ENCODE measurements around the gene PTOV1.
A peak's percentile ranks its signal among the peaks of the same experiment; 100 is the strongest.

The PTOV1 gene

GRCh38 chr19:49848938-49849337 lies 2.0 kb upstream of the PTOV1 start:
- peaks cover 22% of the 10 kb centered on the region for H3K79me1 ChIP-seq (ENCODE audit: low read length)
- WGBS (ENCODE audit: extremely low coverage, insufficient coverage, low lambda C conversion rate): no CpG with 5 or more reads among the region's 3 CpGs
- DNase-seq: no peak
- H3K27me3 ChIP-seq (ENCODE audit: insufficient read depth, low read length, poor library complexity): no peaks in the 10 kb centered on the region
- H3K9ac ChIP-seq (ENCODE audit: low read length): no peak overlapping the region
- no peak overlapping the region for H2BK120ac ChIP-seq (ENCODE audit: low read depth, low read length)
- H2BK15ac ChIP-seq (replicated peaks; ENCODE audit: low read depth): no peak overlapping the region
- no peak overlapping the region for H3K4me3 ChIP-seq (ENCODE audit: low read length)
- no peak overlapping the region for H2BK5ac ChIP-seq (ENCODE audit: low read length)
- H4K5ac ChIP-seq (ENCODE audit: low read length): no peak overlapping the region
- peaks cover 21% of the 10 kb centered on the region for H3K79me2 ChIP-seq (ENCODE audit: control insufficient read depth, insufficient read depth, low read length)
- no peak overlapping the region for H3K27ac ChIP-seq (ENCODE audit: low read depth, low read length)
- H3K56ac ChIP-seq (ENCODE audit: low read length): no peak overlapping the region
- no peak overlapping the region for H4K8ac ChIP-seq (ENCODE audit: low read depth, low read length)
- H2AK5ac ChIP-seq (ENCODE audit: low read length): no peak overlapping the region
- no peak overlapping the region for H3K4ac ChIP-seq (ENCODE audit: low read depth, low read length)
- no peak overlapping the region for H3K4me2 ChIP-seq (ENCODE audit: low read length)
- H3K36me3 ChIP-seq (ENCODE audit: control insufficient read depth, insufficient read depth, low read length): peaks cover 5% of the 10 kb centered on the region
- H3K4me1 ChIP-seq (ENCODE audit: control insufficient read depth, low read depth, low read length): peaks cover 8% of the 10 kb centered on the region
- H3K18ac ChIP-seq (ENCODE audit: low read length): no peak overlapping the region
- H3K23ac ChIP-seq (ENCODE audit: low read length): no peak overlapping the region

GRCh38 chr19:49849433-49850220 lies 1.3 kb upstream of the PTOV1 start:
- DNase-seq: no peak
- H3K18ac ChIP-seq (ENCODE audit: low read length): no peak overlapping the region
- H3K4me1 ChIP-seq (ENCODE audit: control insufficient read depth, low read depth, low read length): peaks cover 8% of the 10 kb centered on the region
- H3K4ac ChIP-seq (ENCODE audit: low read depth, low read length): no peak overlapping the region
- no CpG with 5 or more reads among the region's 15 CpGs for WGBS (ENCODE audit: extremely low coverage, insufficient coverage, low lambda C conversion rate)
- no peak overlapping the region for H4K8ac ChIP-seq (ENCODE audit: low read depth, low read length)
- no peak overlapping the region for H3K23ac ChIP-seq (ENCODE audit: low read length)
- no peak overlapping the region for H2BK120ac ChIP-seq (ENCODE audit: low read depth, low read length)
- H3K4me3 ChIP-seq (ENCODE audit: low read length): peak overlapping the region; percentile 61
- H3K27ac ChIP-seq (ENCODE audit: low read depth, low read length): no peak overlapping the region
- peaks cover 23% of the 10 kb centered on the region for H3K79me2 ChIP-seq (ENCODE audit: control insufficient read depth, insufficient read depth, low read length)
- no peak overlapping the region for H4K5ac ChIP-seq (ENCODE audit: low read length)
- peak overlapping the region; percentile 88 for H3K56ac ChIP-seq (ENCODE audit: low read length)
- no peak overlapping the region for H2BK15ac ChIP-seq (replicated peaks; ENCODE audit: low read depth)
- peak overlapping the region; percentile 78 for H3K9ac ChIP-seq (ENCODE audit: low read length)
- H3K36me3 ChIP-seq (ENCODE audit: control insufficient read depth, insufficient read depth, low read length): peaks cover 5% of the 10 kb centered on the region
- H3K27me3 ChIP-seq (ENCODE audit: insufficient read depth, low read length, poor library complexity): no peaks in the 10 kb centered on the region
- no peak overlapping the region for H2BK5ac ChIP-seq (ENCODE audit: low read length)
- H3K4me2 ChIP-seq (ENCODE audit: low read length): peak overlapping the region; percentile 81
- no peak overlapping the region for H2AK5ac ChIP-seq (ENCODE audit: low read length)
- H3K79me1 ChIP-seq (ENCODE audit: low read length): peaks cover 23% of the 10 kb centered on the region

GRCh38 chr19:49850221-49850486 lies 805 bp upstream of the PTOV1 start:
- no peak overlapping the region for H3K4ac ChIP-seq (ENCODE audit: low read depth, low read length)
- no peak overlapping the region for H4K5ac ChIP-seq (ENCODE audit: low read length)
- peaks cover 5% of the 10 kb centered on the region for H3K36me3 ChIP-seq (ENCODE audit: control insufficient read depth, insufficient read depth, low read length)
- WGBS (ENCODE audit: extremely low coverage, insufficient coverage, low lambda C conversion rate): no CpG with 5 or more reads among the region's 12 CpGs
- peak overlapping the region; percentile 78 for H3K9ac ChIP-seq (ENCODE audit: low read length)
- no peaks in the 10 kb centered on the region for H3K27me3 ChIP-seq (ENCODE audit: insufficient read depth, low read length, poor library complexity)
- no peak overlapping the region for H2BK5ac ChIP-seq (ENCODE audit: low read length)
- no peak overlapping the region for H2BK120ac ChIP-seq (ENCODE audit: low read depth, low read length)
- no peak overlapping the region for H3K27ac ChIP-seq (ENCODE audit: low read depth, low read length)
- H3K23ac ChIP-seq (ENCODE audit: low read length): no peak overlapping the region
- H3K4me1 ChIP-seq (ENCODE audit: control insufficient read depth, low read depth, low read length): peaks cover 8% of the 10 kb centered on the region
- H2AK5ac ChIP-seq (ENCODE audit: low read length): no peak overlapping the region
- no peak overlapping the region for H4K8ac ChIP-seq (ENCODE audit: low read depth, low read length)
- H3K56ac ChIP-seq (ENCODE audit: low read length): peak overlapping the region; percentile 88
- DNase-seq: no peak
- H3K4me3 ChIP-seq (ENCODE audit: low read length): peak overlapping the region; percentile 61
- peak overlapping the region; percentile 81 for H3K4me2 ChIP-seq (ENCODE audit: low read length)
- peaks cover 23% of the 10 kb centered on the region for H3K79me2 ChIP-seq (ENCODE audit: control insufficient read depth, insufficient read depth, low read length)
- H2BK15ac ChIP-seq (replicated peaks; ENCODE audit: low read depth): no peak overlapping the region
- peaks cover 24% of the 10 kb centered on the region for H3K79me1 ChIP-seq (ENCODE audit: low read length)
- H3K18ac ChIP-seq (ENCODE audit: low read length): no peak overlapping the region

- Histone ChIP-seq H2AK5ac (ENCODE audit: low read length) (no peak overlapping the region), H2BK120ac (ENCODE audit: low read depth, low read length) (peak overlapping the region; percentile 90), H3K23ac (ENCODE audit: low read length) (peak overlapping the region; percentile 98), H2BK5ac (ENCODE audit: low read length) (no peak overlapping the region), H3K56ac (ENCODE audit: low read length) (peak overlapping the region; percentile 97), H3K4me3 (ENCODE audit: low read length) (peak overlapping the region; percentile 90), H3K18ac (ENCODE audit: low read length) (peak overlapping the region; percentile 100), H3K36me3 (ENCODE audit: control insufficient read depth, insufficient read depth, low read length) (peaks cover 5% of the 10 kb centered on the region), H3K27ac (ENCODE audit: low read depth, low read length) (peak overlapping the region; percentile 99), H4K8ac (ENCODE audit: low read depth, low read length) (peak overlapping the region; percentile 77), H3K9ac (ENCODE audit: low read length) (peak overlapping the region; percentile 94), H3K4me2 (ENCODE audit: low read length) (peak overlapping the region; percentile 91), H3K4me1 (ENCODE audit: control insufficient read depth, low read depth, low read length) (peaks cover 8% of the 10 kb centered on the region), H2BK15ac (replicated peaks; ENCODE audit: low read depth) (no peak overlapping the region), H3K27me3 (ENCODE audit: insufficient read depth, low read length, poor library complexity) (no peaks in the 10 kb centered on the region), H3K4ac (ENCODE audit: low read depth, low read length) (peak overlapping the region; percentile 99), H3K79me1 (ENCODE audit: low read length) (peaks cover 27% of the 10 kb centered on the region), H3K79me2 (ENCODE audit: control insufficient read depth, insufficient read depth, low read length) (peaks cover 23% of the 10 kb centered on the region), H4K5ac (ENCODE audit: low read length) (no peak overlapping the region)
- WGBS (ENCODE audit: extremely low coverage, insufficient coverage, low lambda C conversion rate): no CpG with 5 or more reads among the region's 78 CpGs
- DNase-seq: peak; percentile 75
Measured at GRCh38 chr19:49851456-49852259, 699 bp downstream of the PTOV1 start.

- no peak overlapping the region for H3K4ac ChIP-seq (ENCODE audit: low read depth, low read length)
- no peak overlapping the region for H4K8ac ChIP-seq (ENCODE audit: low read depth, low read length)
- H3K79me1 ChIP-seq (ENCODE audit: low read length): peaks cover 27% of the 10 kb centered on the region
- no peak overlapping the region for H2BK15ac ChIP-seq (replicated peaks; ENCODE audit: low read depth)
- H2BK5ac ChIP-seq (ENCODE audit: low read length): no peak overlapping the region
- peak overlapping the region; percentile 91 for H3K4me2 ChIP-seq (ENCODE audit: low read length)
- no peak overlapping the region for H3K18ac ChIP-seq (ENCODE audit: low read length)
- H4K5ac ChIP-seq (ENCODE audit: low read length): no peak overlapping the region
- H3K4me3 ChIP-seq (ENCODE audit: low read length): no peak overlapping the region
- no peak overlapping the region for H2AK5ac ChIP-seq (ENCODE audit: low read length)
- no peaks in the 10 kb centered on the region for H3K27me3 ChIP-seq (ENCODE audit: insufficient read depth, low read length, poor library complexity)
- peak overlapping the region; percentile 91 for H3K56ac ChIP-seq (ENCODE audit: low read length)
- peak overlapping the region; percentile 94 for H3K9ac ChIP-seq (ENCODE audit: low read length)
- DNase-seq: no peak
- H3K23ac ChIP-seq (ENCODE audit: low read length): peak overlapping the region; percentile 66
- no peak overlapping the region for H2BK120ac ChIP-seq (ENCODE audit: low read depth, low read length)
- peaks cover 8% of the 10 kb centered on the region for H3K4me1 ChIP-seq (ENCODE audit: control insufficient read depth, low read depth, low read length)
- WGBS (ENCODE audit: extremely low coverage, insufficient coverage, low lambda C conversion rate): no CpG with 5 or more reads among the region's 14 CpGs
- peaks cover 23% of the 10 kb centered on the region for H3K79me2 ChIP-seq (ENCODE audit: control insufficient read depth, insufficient read depth, low read length)
- H3K36me3 ChIP-seq (ENCODE audit: control insufficient read depth, insufficient read depth, low read length): peaks cover 5% of the 10 kb centered on the region
- H3K27ac ChIP-seq (ENCODE audit: low read depth, low read length): no peak overlapping the region
Measured at GRCh38 chr19:49852631-49853126, 1.7 kb downstream of the PTOV1 start.
